ENCODE results near the gene C1QTNF4. TPM values are rescaled to one million over a fixed set of nuclear protein-coding genes. Genes with fewer than 3 reads are reported as not detected.

C1QTNF4 gene
- total and polyA plus RNA-seq, 9 of the 15 experiments (the other 6 are each of a cell fraction or from before 2014, with no cell fraction given), result not detected

DNA sequence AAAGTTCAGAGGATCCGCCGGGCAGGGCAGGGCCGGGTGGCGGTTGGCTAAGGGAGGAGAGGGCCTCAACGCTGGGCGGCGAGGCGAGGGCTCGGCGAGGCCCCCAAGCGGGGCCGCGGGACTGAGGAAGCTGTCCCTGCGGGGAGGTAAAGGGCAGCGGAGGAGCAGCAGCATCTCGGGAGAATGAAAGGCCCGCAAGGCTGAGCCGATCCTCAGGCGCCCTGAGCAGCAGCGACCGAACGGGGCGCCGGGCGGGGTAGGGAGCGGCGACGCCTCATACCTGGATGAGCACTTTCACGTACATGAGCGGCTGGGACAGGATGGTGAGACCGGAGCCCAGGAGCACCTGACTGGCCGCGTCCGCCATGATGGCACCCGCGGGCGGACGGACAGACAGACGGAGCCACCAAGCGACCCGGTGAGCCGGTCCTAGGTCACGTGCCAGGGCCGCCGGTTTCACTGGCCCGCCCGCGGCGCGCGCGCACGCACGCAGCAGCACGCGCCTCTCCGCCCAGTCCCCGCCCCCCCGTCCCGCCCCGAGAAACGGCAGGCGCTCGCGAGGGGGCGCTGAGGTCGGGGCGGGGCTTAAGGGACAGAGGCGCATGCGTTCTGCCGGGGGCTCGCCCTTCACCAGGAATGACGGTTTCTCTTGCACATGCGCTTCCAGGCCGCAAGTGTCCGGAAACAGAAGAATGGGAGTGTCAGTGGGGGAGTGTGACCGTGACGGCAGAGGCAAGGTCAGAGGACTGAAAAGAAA is 48.1 kb upstream of the C1QTNF4 start, which contains the start of gene MTCH2 (continued):
- TF ChIP-seq ZNF76 (CRISPR knock-in tag; IDR thresholded peaks at IDR 0.05; ENCODE audit: borderline replicate concordance), result no peak
- TF ChIP-seq JUNB (CRISPR knock-in tag; conservative IDR thresholded peaks at IDR 0.05), result no peak
- TF ChIP-seq SMC3 (conservative IDR thresholded peaks at IDR 0.05; ENCODE audit: insufficient read depth, low read depth, low read length), result no peak
- TF ChIP-seq, protein P1, sequence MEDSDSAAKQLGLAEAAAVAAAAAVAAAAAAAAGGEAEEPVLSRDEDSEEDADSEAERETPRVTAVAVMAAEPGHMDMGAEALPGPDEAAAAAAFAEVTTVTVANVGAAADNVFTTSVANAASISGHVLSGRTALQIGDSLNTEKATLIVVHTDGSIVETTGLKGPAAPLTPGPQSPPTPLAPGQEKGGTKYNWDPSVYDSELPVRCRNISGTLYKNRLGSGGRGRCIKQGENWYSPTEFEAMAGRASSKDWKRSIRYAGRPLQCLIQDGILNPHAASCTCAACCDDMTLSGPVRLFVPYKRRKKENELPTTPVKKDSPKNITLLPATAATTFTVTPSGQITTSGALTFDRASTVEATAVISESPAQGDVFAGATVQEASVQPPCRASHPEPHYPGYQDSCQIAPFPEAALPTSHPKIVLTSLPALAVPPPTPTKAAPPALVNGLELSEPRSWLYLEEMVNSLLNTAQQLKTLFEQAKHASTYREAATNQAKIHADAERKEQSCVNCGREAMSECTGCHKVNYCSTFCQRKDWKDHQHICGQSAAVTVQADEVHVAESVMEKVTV (CRISPR knock-in tag; IDR thresholded peaks at IDR 0.05), result no peak
- no peak for TF ChIP-seq MED1 (CRISPR knock-in tag; IDR thresholded peaks at IDR 0.05; ENCODE audit: borderline replicate concordance)
- no peak for TF ChIP-seq CBFA2T3 (IDR thresholded peaks at IDR 0.05)
- TF ChIP-seq MTA1 (IDR thresholded peaks at IDR 0.05; ENCODE audit: borderline replicate concordance), result no peak
- TF ChIP-seq, protein P2, sequence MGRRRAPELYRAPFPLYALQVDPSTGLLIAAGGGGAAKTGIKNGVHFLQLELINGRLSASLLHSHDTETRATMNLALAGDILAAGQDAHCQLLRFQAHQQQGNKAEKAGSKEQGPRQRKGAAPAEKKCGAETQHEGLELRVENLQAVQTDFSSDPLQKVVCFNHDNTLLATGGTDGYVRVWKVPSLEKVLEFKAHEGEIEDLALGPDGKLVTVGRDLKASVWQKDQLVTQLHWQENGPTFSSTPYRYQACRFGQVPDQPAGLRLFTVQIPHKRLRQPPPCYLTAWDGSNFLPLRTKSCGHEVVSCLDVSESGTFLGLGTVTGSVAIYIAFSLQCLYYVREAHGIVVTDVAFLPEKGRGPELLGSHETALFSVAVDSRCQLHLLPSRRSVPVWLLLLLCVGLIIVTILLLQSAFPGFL (CRISPR knock-in tag; IDR thresholded peaks at IDR 0.05), result no peak
- TF ChIP-seq CBX2 (IDR thresholded peaks at IDR 0.05; ENCODE audit: insufficient read depth, low read length, poor library complexity, severe bottlenecking), result no peak
- no peak for TF ChIP-seq ZNF707 (CRISPR knock-in tag; conservative IDR thresholded peaks at IDR 0.05)
- TF ChIP-seq, protein P3, sequence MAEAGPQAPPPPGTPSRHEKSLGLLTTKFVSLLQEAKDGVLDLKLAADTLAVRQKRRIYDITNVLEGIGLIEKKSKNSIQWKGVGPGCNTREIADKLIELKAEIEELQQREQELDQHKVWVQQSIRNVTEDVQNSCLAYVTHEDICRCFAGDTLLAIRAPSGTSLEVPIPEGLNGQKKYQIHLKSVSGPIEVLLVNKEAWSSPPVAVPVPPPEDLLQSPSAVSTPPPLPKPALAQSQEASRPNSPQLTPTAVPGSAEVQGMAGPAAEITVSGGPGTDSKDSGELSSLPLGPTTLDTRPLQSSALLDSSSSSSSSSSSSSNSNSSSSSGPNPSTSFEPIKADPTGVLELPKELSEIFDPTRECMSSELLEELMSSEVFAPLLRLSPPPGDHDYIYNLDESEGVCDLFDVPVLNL (CRISPR knock-in tag; IDR thresholded peaks at IDR 0.05; ENCODE audit: low read depth), result no peak
- TF ChIP-seq POLR3A (IDR thresholded peaks at IDR 0.05; ENCODE audit: borderline replicate concordance, extremely low read depth, insufficient read depth, insufficient read length), result no peak
- TF ChIP-seq, protein P4, sequence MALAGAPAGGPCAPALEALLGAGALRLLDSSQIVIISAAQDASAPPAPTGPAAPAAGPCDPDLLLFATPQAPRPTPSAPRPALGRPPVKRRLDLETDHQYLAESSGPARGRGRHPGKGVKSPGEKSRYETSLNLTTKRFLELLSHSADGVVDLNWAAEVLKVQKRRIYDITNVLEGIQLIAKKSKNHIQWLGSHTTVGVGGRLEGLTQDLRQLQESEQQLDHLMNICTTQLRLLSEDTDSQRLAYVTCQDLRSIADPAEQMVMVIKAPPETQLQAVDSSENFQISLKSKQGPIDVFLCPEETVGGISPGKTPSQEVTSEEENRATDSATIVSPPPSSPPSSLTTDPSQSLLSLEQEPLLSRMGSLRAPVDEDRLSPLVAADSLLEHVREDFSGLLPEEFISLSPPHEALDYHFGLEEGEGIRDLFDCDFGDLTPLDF (CRISPR knock-in tag; IDR thresholded peaks at IDR 0.05), result peak; percentile 64; the same call in 1 of the 2 replicates
- TF ChIP-seq HSF4 (CRISPR knock-in tag; IDR thresholded peaks at IDR 0.05; ENCODE audit: borderline replicate concordance), result 0 out of 2 replicates have a peak, but pooled peaks have one; percentile 54
- TF ChIP-seq, protein P5, sequence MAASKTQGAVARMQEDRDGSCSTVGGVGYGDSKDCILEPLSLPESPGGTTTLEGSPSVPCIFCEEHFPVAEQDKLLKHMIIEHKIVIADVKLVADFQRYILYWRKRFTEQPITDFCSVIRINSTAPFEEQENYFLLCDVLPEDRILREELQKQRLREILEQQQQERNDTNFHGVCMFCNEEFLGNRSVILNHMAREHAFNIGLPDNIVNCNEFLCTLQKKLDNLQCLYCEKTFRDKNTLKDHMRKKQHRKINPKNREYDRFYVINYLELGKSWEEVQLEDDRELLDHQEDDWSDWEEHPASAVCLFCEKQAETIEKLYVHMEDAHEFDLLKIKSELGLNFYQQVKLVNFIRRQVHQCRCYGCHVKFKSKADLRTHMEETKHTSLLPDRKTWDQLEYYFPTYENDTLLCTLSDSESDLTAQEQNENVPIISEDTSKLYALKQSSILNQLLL (CRISPR knock-in tag; IDR thresholded peaks at IDR 0.05; ENCODE audit: borderline replicate concordance), result no peak
- TF ChIP-seq, protein P6, sequence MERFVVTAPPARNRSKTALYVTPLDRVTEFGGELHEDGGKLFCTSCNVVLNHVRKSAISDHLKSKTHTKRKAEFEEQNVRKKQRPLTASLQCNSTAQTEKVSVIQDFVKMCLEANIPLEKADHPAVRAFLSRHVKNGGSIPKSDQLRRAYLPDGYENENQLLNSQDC (CRISPR knock-in tag; IDR thresholded peaks at IDR 0.05), result 0 out of 2 replicates have a peak, but pooled peaks have one; percentile 46
- TF ChIP-seq TEAD4 (IDR thresholded peaks at IDR 0.05; ENCODE audit: low read length), result no peak; the same call in 1 of the 2 replicates
- TF ChIP-seq TEAD4 (CRISPR knock-in tag; IDR thresholded peaks at IDR 0.05; ENCODE audit: borderline replicate concordance), result peak; percentile 79; the same call in 1 of the 2 replicates
- no peak for TF ChIP-seq CHCHD3 (CRISPR knock-in tag; IDR thresholded peaks at IDR 0.05)
- TF ChIP-seq ETV1 (tag; conservative IDR thresholded peaks at IDR 0.05; ENCODE audit: low read depth), result peak; percentile 84

Data from K562 (cell line).